Measurements from ENCODE around the gene USP47.
A peak's percentile ranks its signal among the peaks of the same experiment; 100 is the strongest.

The USP47 gene

DNA sequence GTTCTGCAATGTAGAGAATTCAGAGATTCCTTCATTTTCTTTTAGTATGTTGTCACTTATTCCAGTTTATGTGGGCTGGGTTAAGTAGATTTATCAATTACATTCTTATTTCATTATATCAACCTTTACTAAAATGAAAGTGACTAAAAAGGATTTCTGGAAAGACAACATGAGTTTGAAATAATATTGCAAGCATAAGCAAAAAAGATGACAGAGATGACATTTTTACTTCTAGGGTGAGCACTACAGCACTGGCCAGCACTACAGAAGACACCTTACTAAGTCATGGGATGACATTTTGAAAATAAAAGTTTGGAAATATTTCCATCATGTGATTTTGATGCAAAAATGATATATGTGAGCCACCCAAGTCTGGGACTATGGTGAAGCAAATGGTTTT is 2.1 kb upstream of the USP47 start:
- TF ChIP-seq, protein P1, sequence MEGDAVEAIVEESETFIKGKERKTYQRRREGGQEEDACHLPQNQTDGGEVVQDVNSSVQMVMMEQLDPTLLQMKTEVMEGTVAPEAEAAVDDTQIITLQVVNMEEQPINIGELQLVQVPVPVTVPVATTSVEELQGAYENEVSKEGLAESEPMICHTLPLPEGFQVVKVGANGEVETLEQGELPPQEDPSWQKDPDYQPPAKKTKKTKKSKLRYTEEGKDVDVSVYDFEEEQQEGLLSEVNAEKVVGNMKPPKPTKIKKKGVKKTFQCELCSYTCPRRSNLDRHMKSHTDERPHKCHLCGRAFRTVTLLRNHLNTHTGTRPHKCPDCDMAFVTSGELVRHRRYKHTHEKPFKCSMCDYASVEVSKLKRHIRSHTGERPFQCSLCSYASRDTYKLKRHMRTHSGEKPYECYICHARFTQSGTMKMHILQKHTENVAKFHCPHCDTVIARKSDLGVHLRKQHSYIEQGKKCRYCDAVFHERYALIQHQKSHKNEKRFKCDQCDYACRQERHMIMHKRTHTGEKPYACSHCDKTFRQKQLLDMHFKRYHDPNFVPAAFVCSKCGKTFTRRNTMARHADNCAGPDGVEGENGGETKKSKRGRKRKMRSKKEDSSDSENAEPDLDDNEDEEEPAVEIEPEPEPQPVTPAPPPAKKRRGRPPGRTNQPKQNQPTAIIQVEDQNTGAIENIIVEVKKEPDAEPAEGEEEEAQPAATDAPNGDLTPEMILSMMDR (IDR thresholded peaks at IDR 0.05; ENCODE audit: low read depth, low read length, missing control alignments), result no peak
- Histone ChIP-seq H3K27me3 (replicated peaks) (no peaks in the 10 kb centered on the region), H3K4me3 (ENCODE audit: low read depth, low read length) (no peak overlapping the region), H3K27ac (no peak overlapping the region), H3K36me3 (replicated peaks) (no peaks in the 10 kb centered on the region)
- DNase-seq, result no peak
- in situ Hi-C loops (cut with HindIII; ENCODE audit: low pct_ligation_motif_present, low sequenced_read_pairs), result no loop called here

DNA sequence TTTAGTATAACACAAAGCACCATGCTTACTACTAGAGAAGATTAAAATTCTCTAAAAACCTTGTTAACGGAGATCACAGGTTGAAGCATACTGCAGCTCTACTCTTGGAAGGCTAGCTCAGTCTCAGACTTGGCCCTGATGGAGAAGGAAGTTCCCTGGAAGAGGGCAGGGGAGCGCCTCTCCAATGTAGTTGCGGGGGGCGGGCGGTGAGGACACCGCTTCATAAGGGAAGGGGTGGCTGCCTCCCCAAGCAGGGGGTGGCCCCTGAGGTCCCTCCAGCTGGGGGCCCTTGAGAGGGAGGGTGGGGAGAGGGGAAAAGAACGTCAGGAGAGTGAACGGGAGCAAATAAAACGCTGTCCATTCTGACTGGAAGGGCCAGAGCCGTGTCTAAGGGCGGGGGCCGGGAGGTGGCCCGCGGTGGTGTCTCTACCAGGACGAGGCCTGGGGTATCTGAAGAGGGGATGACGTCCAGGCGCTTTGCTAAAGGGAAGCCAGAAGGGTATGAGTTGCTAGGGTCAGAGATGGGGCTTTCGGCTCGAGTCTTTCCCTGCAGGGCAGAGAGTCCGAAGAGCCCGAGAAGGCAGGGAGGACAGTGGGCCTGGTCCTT is 553 bp upstream of the USP47 start:
- in situ Hi-C loops (cut with HindIII; ENCODE audit: low pct_ligation_motif_present, low sequenced_read_pairs), result no loop called here
- peak overlapping the region; percentile 91 for H3K27ac ChIP-seq
- no peaks in the 10 kb centered on the region for H3K36me3 ChIP-seq (replicated peaks)
- H3K27me3 ChIP-seq (replicated peaks), result no peaks in the 10 kb centered on the region
- H3K4me3 ChIP-seq (ENCODE audit: low read depth, low read length), result peak overlapping the region; percentile 80
- no peak for DNase-seq
- TF ChIP-seq, protein P1 (IDR thresholded peaks at IDR 0.05; ENCODE audit: low read depth, low read length, missing control alignments), result no peak

DNA sequence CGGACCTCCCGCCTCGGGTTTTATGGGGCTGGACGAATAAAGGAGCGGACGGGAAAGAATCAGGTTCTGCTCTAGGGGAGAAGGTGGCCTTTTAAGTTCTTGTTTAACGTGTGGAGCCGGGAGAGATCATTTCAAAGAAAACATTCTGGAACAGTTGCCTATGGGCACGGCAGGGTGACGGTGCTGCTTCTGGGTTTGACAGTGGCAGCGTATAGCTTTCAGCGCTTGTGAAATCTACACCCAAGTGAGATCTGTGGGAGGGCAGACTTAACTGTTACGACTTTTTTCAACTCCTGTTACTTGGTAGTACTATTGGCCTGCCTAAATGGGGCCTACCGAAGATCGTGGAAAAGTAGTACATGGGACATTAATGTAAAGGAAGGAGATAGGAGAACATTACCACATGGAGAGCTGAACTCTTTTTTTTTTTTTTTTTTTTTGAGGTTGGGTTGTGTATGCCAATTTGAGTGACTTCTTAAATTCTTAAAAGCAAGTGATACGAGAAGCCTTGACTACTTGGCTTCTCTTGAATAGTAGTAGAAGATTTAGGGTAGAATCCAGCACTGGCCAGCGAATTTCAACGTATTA is 743 bp downstream of the USP47 start:
- TF ChIP-seq, protein P1 (IDR thresholded peaks at IDR 0.05; ENCODE audit: low read depth, low read length, missing control alignments), result no peak
- H3K36me3 ChIP-seq (replicated peaks), result no peaks in the 10 kb centered on the region
- peak overlapping the region; percentile 80 for H3K4me3 ChIP-seq (ENCODE audit: low read depth, low read length)
- peak overlapping the region; percentile 91 for H3K27ac ChIP-seq
- peak; percentile 68 for DNase-seq
- in situ Hi-C loops (cut with HindIII; ENCODE audit: low pct_ligation_motif_present, low sequenced_read_pairs), result no loop called here
- no peaks in the 10 kb centered on the region for H3K27me3 ChIP-seq (replicated peaks)

DNA sequence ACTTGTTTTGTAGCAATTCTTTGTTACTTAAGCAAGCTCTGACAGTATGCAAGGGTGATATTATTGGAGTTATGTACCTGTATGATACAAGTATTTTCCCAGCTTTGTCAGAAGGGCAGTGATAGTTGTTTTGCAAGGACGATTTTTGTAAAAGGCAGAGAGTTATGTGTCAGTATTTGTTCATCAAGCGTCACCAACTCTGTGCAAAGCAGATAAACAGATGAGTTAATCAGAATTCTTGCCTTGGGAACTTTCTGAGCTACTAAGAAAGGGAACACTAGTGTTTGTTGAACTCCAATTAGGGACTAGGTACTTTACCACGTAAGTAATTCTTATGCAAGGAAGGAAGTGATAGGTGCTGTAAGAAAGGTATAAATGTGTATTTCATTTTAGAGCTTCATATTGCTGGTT is 1.4 kb downstream of the USP47 start:
- in situ Hi-C loops (cut with HindIII; ENCODE audit: low pct_ligation_motif_present, low sequenced_read_pairs), result no loop called here
- no peaks in the 10 kb centered on the region for H3K27me3 ChIP-seq (replicated peaks)
- no peaks in the 10 kb centered on the region for H3K36me3 ChIP-seq (replicated peaks)
- TF ChIP-seq, protein P1 (IDR thresholded peaks at IDR 0.05; ENCODE audit: low read depth, low read length, missing control alignments), result no peak
- peak overlapping the region; percentile 91 for H3K27ac ChIP-seq
- peak; percentile 63 for DNase-seq
- H3K4me3 ChIP-seq (ENCODE audit: low read depth, low read length), result peak overlapping the region; percentile 80

DNA sequence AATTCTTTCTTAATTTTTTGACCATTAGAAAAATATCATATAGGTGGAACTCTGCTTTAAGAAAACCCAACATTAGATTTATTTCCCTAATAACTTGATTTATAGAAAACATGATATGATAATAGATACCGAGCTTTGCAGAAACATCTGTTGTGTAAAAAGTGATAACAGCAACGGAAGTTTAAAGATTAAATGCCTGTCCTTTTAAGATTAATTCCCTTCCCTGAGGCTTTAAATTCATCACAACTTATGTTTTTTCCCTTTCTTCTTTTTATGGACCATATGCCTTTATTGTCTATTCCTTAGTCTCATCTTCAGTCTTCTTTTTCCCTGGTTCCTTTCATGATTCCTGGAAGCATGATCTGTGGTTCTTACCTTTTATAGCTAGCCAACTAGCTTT is 1.9 kb downstream of the USP47 start:
- Histone ChIP-seq H3K27ac (peak overlapping the region; percentile 91), H3K27me3 (replicated peaks) (no peaks in the 10 kb centered on the region), H3K36me3 (replicated peaks) (no peaks in the 10 kb centered on the region), H3K4me3 (ENCODE audit: low read depth, low read length) (peak overlapping the region; percentile 80)
- in situ Hi-C loops (cut with HindIII; ENCODE audit: low pct_ligation_motif_present, low sequenced_read_pairs), result no loop called here
- DNase-seq, result no peak
- TF ChIP-seq, protein P1 (IDR thresholded peaks at IDR 0.05; ENCODE audit: low read depth, low read length, missing control alignments), result no peak

DNA sequence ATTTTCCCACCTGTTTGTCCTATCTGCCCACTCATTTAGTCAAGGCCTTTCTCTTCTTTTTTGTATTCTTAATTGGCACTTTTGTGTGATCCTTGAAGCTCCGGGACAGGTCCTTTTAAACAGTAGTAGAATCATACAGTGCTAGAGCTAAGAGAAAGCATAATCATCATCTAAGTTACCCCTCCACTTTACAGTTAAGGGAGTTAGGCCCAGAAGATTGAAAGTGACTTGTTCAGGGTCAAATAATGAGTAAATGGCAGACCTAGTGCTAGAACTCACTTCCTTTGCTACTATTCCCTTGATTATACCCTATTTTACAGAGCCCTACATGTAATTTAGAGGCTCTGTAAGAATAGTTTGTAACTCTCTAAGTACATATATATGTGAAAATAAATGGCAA is 2.5 kb downstream of the USP47 start:
- peak overlapping the region; percentile 91 for H3K27ac ChIP-seq
- in situ Hi-C loops (cut with HindIII; ENCODE audit: low pct_ligation_motif_present, low sequenced_read_pairs), result no loop called here
- TF ChIP-seq, protein P1 (IDR thresholded peaks at IDR 0.05; ENCODE audit: low read depth, low read length, missing control alignments), result no peak
- no peaks in the 10 kb centered on the region for H3K27me3 ChIP-seq (replicated peaks)
- no peak for DNase-seq
- peak overlapping the region; percentile 80 for H3K4me3 ChIP-seq (ENCODE audit: low read depth, low read length)
- H3K36me3 ChIP-seq (replicated peaks), result no peaks in the 10 kb centered on the region
